NB4 (cell line): ENCODE data around the gene SGTA.

ENCODE experiments used
- POLR2A ChIP-seq: IDR thresholded peaks from 2 replicates; pipeline ENCODE4 v1.6.1; 2011; ENCODE audit warnings: mild to moderate bottlenecking; ENCODE audit not compliant: insufficient read length; ENCODE audit errors: extremely low read depth
- TF ChIP-seq, protein P1 (sequence below): IDR thresholded peaks from one replicate; pipeline ENCODE4 v1.5.1; 2012; ENCODE audit warnings: low read depth, low read length

DNA sequence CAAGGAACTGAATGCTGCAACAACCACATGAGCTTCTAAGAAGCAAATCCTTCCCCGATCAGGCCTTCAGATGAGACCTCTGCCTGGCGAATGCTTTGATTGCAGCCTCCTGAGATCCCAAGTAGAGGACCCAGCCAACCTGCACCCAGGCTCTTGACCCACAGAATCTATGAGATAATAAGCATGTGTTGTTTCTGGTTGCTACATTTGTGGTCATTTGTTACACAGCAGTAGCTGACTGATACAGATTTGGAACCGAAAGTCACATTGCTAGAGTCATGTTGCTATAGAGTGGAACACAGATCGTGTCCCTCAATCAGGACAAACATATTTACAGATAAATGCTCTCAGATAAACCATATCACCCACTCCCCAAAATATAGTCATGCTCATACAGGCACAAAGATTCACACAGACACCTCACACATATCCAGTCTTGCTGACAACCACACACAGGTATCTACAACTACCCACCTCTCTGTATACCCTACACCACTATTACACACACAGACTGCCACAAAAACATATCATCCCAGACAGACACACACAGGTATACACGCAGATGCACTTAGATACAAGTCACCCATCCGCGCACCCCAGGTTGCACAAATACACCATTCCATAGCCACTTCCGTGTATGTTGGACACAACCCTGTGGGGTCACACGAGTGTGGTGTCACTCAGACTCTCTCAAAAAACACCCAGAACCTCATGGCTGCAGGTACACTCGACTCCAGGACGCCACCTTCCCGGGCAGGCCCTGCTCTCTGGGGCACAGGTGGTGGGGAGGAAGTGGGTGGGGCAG, 67.4 kb downstream of the SGTA start:
- TF ChIP-seq POLR2A = no peak
- TF ChIP-seq, protein P1, sequence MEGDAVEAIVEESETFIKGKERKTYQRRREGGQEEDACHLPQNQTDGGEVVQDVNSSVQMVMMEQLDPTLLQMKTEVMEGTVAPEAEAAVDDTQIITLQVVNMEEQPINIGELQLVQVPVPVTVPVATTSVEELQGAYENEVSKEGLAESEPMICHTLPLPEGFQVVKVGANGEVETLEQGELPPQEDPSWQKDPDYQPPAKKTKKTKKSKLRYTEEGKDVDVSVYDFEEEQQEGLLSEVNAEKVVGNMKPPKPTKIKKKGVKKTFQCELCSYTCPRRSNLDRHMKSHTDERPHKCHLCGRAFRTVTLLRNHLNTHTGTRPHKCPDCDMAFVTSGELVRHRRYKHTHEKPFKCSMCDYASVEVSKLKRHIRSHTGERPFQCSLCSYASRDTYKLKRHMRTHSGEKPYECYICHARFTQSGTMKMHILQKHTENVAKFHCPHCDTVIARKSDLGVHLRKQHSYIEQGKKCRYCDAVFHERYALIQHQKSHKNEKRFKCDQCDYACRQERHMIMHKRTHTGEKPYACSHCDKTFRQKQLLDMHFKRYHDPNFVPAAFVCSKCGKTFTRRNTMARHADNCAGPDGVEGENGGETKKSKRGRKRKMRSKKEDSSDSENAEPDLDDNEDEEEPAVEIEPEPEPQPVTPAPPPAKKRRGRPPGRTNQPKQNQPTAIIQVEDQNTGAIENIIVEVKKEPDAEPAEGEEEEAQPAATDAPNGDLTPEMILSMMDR = no peak
